Sigmoid colon (tissue), 7 donors: Measurements from ENCODE around the gene SYF2. TPM values are rescaled to one million over a fixed set of nuclear protein-coding genes. Genes with fewer than 3 reads are reported as not detected.

ENCODE experiments used
- DNase-seq: peaks from one replicate; pipeline ENCODE4 v3.0.0-alpha.2; 2019
- H3K27ac ChIP-seq, 4 donors: fragments of 200-600 bp; sonication (generic); one replicate each; pipeline ENCODE4 v1.5.1; 2016 to 2019; ENCODE audit warnings: mild to moderate bottlenecking in 1 of 4
- H3K27me3 ChIP-seq, 3 donors: fragments of 200-600 bp; sonication (generic); one replicate each; pipeline ENCODE4 v1.5.1; 2019; ENCODE audit warnings: mild to moderate bottlenecking in 1 of 3
- H3K36me3 ChIP-seq, 4 donors: fragments of 200-600 bp; sonication (generic); one replicate each; pipeline ENCODE4 v1.5.1; 2016 to 2019
- H3K4me1 ChIP-seq, 4 donors: fragments of 200-600 bp; sonication (generic); one replicate each; pipeline ENCODE4 v1.5.1; 2017 to 2019
- H3K4me3 ChIP-seq, 4 donors: fragments of 200-600 bp; sonication (generic); one replicate each; pipeline ENCODE4 v1.5.1; 2017 to 2019; ENCODE audit warnings: mild to moderate bottlenecking in 2 of 4, moderate library complexity in 1 of 4
- H3K9me3 ChIP-seq, 4 donors: fragments of 200-600 bp in 3 of 4; sonication (generic) in 3 of 4; one replicate each; pipeline versions ENCODE4 v1.5.1 to v1.6.1; 2013 to 2019
- CTCF ChIP-seq, 4 experiments: fragments of 450-650 bp in 3 of 4; fragments of 200-600 bp in 1 of 4; IDR thresholded peaks; one replicate each; pipeline ENCODE4 v1.5.1; 2016 to 2019; ENCODE audit warnings: antibody characterized with exemption in 4 of 4, mild to moderate bottlenecking in 3 of 4, moderate library complexity in 2 of 4
- EP300 ChIP-seq, 4 donors: sonication (generic); formaldehyde crosslinking; IDR thresholded peaks; one replicate each; pipeline ENCODE4 v1.6.1; 2017; ENCODE audit warnings: antibody characterized with exemption in 4 of 4
- POLR2A ChIP-seq, 2 donors: fragments of 450-650 bp; IDR thresholded peaks; one replicate each; pipeline ENCODE4 v1.6.1; 2016; ENCODE audit warnings: antibody characterized with exemption in 2 of 2, mild to moderate bottlenecking in 2 of 2, moderate library complexity in 2 of 2
- POLR2AphosphoS5 ChIP-seq, 4 donors: sonication (generic); formaldehyde crosslinking; IDR thresholded peaks; one replicate each; pipeline ENCODE4 v1.6.1; 2017; ENCODE audit warnings: antibody characterized with exemption in 4 of 4
- WGBS, 2 donors: extraction: QIAGEN DNeasy Blood & Tissue Kit; methylation state at CpG; one replicate each; pipeline ENCODE4 v1.1.7; 2013; 5-methylcytosine and 5-hydroxymethylcytosine counted together
- intact Hi-C: fragments of 100-400 bp; cut with DNase I; formaldehyde crosslinking; loops from one replicate; pipeline ENCODE4 v1.15.1; 2023
- polyA plus RNA-seq, 3 donors: library from polyadenylated mRNA; stranded (reverse); fragments of 200-250 nt; gene quantifications; one replicate each; pipeline ENCODE4 v1.2.3, GENCODE V29; 2013
- total RNA-seq, 4 donors: library from RNA; depleted of rRNA; stranded (reverse); fragments of >200 nt; gene quantifications; one replicate each; pipeline ENCODE4 v1.1.0, GENCODE V29; 2016
- donor health status: healthy with polysubstance abuse.
- donor health status: Bipolar disorder and iron deficiency.
- donor health status: healthy.

Gene SYF2
- total and polyA plus RNA-seq, 7 donors: 58.2 to 138 (median 95.2) TPM

GRCh38 chr1:25223471-25223870, 8.8 kb downstream of the SYF2 start:
- Histone ChIP-seq H3K36me3 (peaks cover 25 to 92% (median 67%) of the 10 kb centered on the region in 4 donors), H3K4me3 (no peak overlapping the region), H3K27me3 (no peaks in the 10 kb centered on the region), H3K27ac (no peak overlapping the region), H3K4me1 (no peaks in the 10 kb centered on the region), H3K9me3 (no peaks in the 10 kb centered on the region)
- WGBS, 2 donors: 84 to 86% methylated on average over 3 of the region's 3 CpGs
- intact Hi-C loops: no loop called here
- TF ChIP-seq EP300 (IDR thresholded peaks at IDR 0.05): no peak
- no peak for TF ChIP-seq POLR2AphosphoS5 (IDR thresholded peaks at IDR 0.05)
- TF ChIP-seq POLR2A (IDR thresholded peaks at IDR 0.05): no peak
- TF ChIP-seq CTCF (IDR thresholded peaks at IDR 0.05): no peak
- DNase-seq: no peak

GRCh38 chr1:25222606-25223005, 9.7 kb downstream of the SYF2 start:
- Histone ChIP-seq H3K36me3 (peaks cover 23 to 84% (median 58%) of the 10 kb centered on the region in 4 donors), H3K4me1 (no peaks in the 10 kb centered on the region), H3K4me3 (no peak overlapping the region), H3K27me3 (no peaks in the 10 kb centered on the region), H3K9me3 (no peaks in the 10 kb centered on the region), H3K27ac (no peak overlapping the region)
- WGBS, 2 donors: 93 to 95% methylated on average over 4 of the region's 4 CpGs
- no peak for TF ChIP-seq CTCF (IDR thresholded peaks at IDR 0.05)
- no peak for TF ChIP-seq POLR2AphosphoS5 (IDR thresholded peaks at IDR 0.05)
- no peak for TF ChIP-seq POLR2A (IDR thresholded peaks at IDR 0.05)
- no peak for TF ChIP-seq EP300 (IDR thresholded peaks at IDR 0.05)
- DNase-seq: no peak
- intact Hi-C loops: no loop called here

GRCh38 chr1:25220666-25221065, 11.6 kb downstream of the SYF2 start:
- TF ChIP-seq CTCF (IDR thresholded peaks at IDR 0.05): no peak
- TF ChIP-seq POLR2AphosphoS5 (IDR thresholded peaks at IDR 0.05): no peak
- no peak for TF ChIP-seq POLR2A (IDR thresholded peaks at IDR 0.05)
- no peak for TF ChIP-seq EP300 (IDR thresholded peaks at IDR 0.05)
- WGBS, 2 donors: 31 to 85% methylated on average over 3 of the region's 3 CpGs
- H3K27me3 ChIP-seq: no peaks in the 10 kb centered on the region
- no peak for DNase-seq
- H3K36me3 ChIP-seq: peaks cover 23 to 64% (median 42%) of the 10 kb centered on the region in 4 donors
- H3K27ac ChIP-seq: no peak overlapping the region
- no peaks in the 10 kb centered on the region for H3K9me3 ChIP-seq
- H3K4me3 ChIP-seq: no peak overlapping the region
- no peaks in the 10 kb centered on the region for H3K4me1 ChIP-seq
- intact Hi-C loops: no loop called here

GRCh38 chr1:25219661-25220251, 12.5 kb downstream of the SYF2 start:
- no peaks in the 10 kb centered on the region for H3K27me3 ChIP-seq
- TF ChIP-seq POLR2A (IDR thresholded peaks at IDR 0.05): no peak
- TF ChIP-seq POLR2AphosphoS5 (IDR thresholded peaks at IDR 0.05): no peak
- TF ChIP-seq EP300 (IDR thresholded peaks at IDR 0.05): no peak
- TF ChIP-seq CTCF (IDR thresholded peaks at IDR 0.05): no peak

More at GRCh38 chr1:25219661-25220251, 12.5 kb downstream of the SYF2 start:
- Histone ChIP-seq H3K9me3 (no peaks in the 10 kb centered on the region), H3K27ac (no peak overlapping the region), H3K4me1 (no peaks in the 10 kb centered on the region), H3K36me3 (peaks cover 18 to 55% (median 38%) of the 10 kb centered on the region in 4 donors), H3K4me3 (no peak overlapping the region)
- no peak for DNase-seq
- 78 to 94% methylated on average over 9 of the region's 9 CpGs for WGBS, 2 donors
- intact Hi-C loops: no loop called here
